NCI-H345 (cell line): Measurements from ENCODE around the gene SECTM1.
A peak's percentile ranks its signal among the peaks of the same experiment; 100 is the strongest.
"Not testable (repeated sequence)": the region's sequence is repeated elsewhere in the genome, so short reads cannot be mapped to it uniquely, and the experiment has no call there.

Source experiments
- DNase-seq: peaks from one replicate; lab custom pipeline; 2025; lab: John Stamatoyannopoulos, UW

The SECTM1 gene

GRCh38 chr17:82369211-82369610 is 35.6 kb upstream of the SECTM1 start:
- DNase-seq, result no peak

- no peak for DNase-seq
These were observed 34.4 kb upstream of the SECTM1 start for GRCh38 chr17:82367724-82368524.

GRCh38 chr17:82366749-82367148 is 33.2 kb upstream of the SECTM1 start:
- DNase-seq, result peak; percentile 31

- DNase-seq, result no peak
These were observed 32.2 kb upstream of the SECTM1 start for GRCh38 chr17:82365606-82366295.

- no peak for DNase-seq
These were observed 28.5 kb upstream of the SECTM1 start for GRCh38 chr17:82361885-82362633.

GRCh38 chr17:82359451-82360074 is 26.0 kb upstream of the SECTM1 start:
- not testable (repeated sequence) for DNase-seq

GRCh38 chr17:82358465-82359350 is 25.1 kb upstream of the SECTM1 start, which contains the start of gene TEX19:
TEX19 (plus strand) TSS chr17:82359247; CDS start chr17:82362151, 2,904 bp downstream.
- peak; percentile 68 for DNase-seq

GRCh38 chr17:82357394-82357793 is 23.8 kb upstream of the SECTM1 start:
- DNase-seq, result no peak

GRCh38 chr17:82356845-82357355 is 23.3 kb upstream of the SECTM1 start:
- DNase-seq, result peak; percentile 35

GRCh38 chr17:82355770-82356427 is 22.3 kb upstream of the SECTM1 start:
- DNase-seq, result no peak

GRCh38 chr17:82354804-82355308 is 21.3 kb upstream of the SECTM1 start:
- DNase-seq, result no peak

GRCh38 chr17:82353484-82353883 is 19.9 kb upstream of the SECTM1 start:
- DNase-seq, result no peak

- DNase-seq, result peak; percentile 93
These were observed 18.3 kb upstream of the SECTM1 start for GRCh38 chr17:82351713-82352488.

- no peak for DNase-seq
These were observed 17.7 kb upstream of the SECTM1 start for GRCh38 chr17:82351254-82351712.

GRCh38 chr17:82350182-82351030 is 16.8 kb upstream of the SECTM1 start:
- no peak for DNase-seq

- no peak for DNase-seq
These were observed 15.7 kb upstream of the SECTM1 start for GRCh38 chr17:82349287-82349701.

GRCh38 chr17:82348866-82349265 is 15.3 kb upstream of the SECTM1 start:
- DNase-seq, result no peak

- no peak for DNase-seq
These were observed 14.9 kb upstream of the SECTM1 start for GRCh38 chr17:82348434-82348833.
